Stimulated activated CD8-positive, alpha-beta memory T cell treated with anti-CD3 and anti-CD28 coated beads, Interleukin-7, amount 100 ng/mL, for 1 hour (primary cell): ENCODE results near the gene SMPD2.

Experiments used
- DNase-seq, 2 donors: peaks; one replicate each; pipeline ENCODE4 v3.0.0-alpha.2; 2020; ENCODE audit warnings: low read depth in 2 of 2

Gene SMPD2

DNA sequence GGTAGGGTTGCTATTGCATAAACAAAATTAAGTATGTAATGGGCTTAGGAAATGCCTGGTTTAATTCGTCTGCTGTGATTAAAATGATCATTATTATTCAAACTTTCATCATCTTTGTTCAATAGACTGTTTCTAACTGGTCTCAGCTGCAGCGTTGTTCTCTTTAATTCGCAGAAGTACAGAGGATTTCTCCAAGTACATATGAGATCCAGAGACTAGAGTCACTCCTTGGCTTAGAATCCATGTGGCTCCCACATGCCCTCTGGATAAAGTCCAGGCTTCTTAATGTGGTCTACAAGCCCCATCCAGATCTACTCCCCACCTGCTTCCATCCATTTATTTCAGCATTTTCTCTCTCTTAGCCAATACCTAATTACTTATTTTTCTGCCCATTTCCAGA is 43.6 kb downstream of the SMPD2 start:
- no peak for DNase-seq

- DNase-seq, result no peak
Measured at GRCh38 chr6:109485266-109485935, 44.9 kb downstream of the SMPD2 start.

DNA sequence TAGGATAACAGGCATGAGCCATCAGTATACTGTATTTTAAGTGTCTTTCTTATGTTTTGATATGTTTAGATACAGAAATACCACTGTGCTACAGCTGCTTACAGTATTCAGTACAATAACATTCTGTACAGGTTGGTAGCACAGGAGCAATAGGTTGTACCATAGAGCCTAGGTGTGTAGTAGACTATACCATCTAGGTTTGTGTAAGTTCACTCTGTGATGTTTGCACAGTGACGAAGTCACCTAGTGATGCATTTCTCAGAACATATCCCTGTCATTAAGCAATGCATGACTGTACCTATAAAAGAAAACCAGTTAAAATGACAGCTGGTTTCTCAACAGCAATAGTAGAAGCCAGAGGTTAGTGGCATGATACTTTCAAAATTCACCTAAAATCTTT is 45.5 kb downstream of the SMPD2 start:
- DNase-seq, result no peak

DNA sequence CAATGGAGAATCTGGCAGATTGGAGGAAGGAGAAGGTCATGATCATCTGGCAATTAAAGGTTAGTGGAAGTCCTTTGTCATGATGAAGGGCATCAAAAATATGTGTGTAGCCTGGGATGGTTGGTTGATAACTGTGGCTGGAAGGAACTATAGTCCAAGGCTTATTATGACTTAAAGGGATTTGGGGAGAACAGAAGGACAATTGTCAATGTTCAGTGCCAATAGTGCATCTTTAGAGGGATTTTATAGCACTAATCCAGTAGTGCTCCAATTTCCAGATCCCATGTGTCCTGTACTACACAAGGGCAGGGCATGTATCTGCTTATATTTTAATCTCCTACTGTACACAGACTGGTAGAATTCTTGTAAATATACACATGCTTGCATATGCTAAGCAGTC is 47.5 kb downstream of the SMPD2 start:
- no peak for DNase-seq

- no peak for DNase-seq
Measured at GRCh38 chr6:109490713-109491112, 50.2 kb downstream of the SMPD2 start.

DNA sequence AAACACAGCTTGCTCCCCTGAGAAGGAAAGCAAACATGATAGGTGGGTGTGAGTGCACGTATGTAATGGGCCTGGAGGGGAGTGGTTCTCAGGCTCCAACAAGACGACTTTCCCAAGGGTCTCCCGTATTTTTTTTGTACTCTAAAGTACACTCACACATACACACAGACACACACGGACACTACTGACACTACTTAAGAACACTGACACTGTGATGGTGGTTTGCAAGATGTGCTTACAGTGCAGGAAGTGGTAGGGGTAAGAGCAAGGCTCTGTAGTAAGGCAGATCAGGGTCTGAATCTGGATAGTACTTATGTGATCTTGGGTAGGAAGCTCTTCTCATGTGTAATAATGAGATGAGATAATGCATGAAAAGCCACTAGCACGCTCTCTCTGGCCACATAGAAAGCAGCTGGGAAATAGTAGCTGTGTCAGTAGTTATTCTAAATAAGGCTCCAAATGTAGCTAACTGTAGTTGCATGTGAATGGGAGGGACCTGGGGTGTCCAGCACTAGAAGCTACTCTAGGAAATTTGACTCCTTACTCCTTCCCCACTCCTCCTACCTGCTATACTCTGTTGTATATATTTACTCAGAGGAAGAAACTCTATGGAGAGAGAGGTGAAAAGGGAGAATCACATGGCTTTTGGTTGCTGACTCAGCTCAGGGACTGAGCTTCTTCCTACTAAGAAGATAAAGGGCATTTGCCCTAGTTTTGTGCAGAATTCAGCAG is 50.8 kb downstream of the SMPD2 start:
- no peak for DNase-seq
